ENCODE results near the gene TAOK2. TPM values are rescaled to one million over a fixed set of nuclear protein-coding genes. Genes with fewer than 3 reads are reported as not detected.

The TAOK2 gene
- total and polyA plus RNA-seq, 2 donors from 2014 or later = 19.6 to 54.3 TPM

DNA sequence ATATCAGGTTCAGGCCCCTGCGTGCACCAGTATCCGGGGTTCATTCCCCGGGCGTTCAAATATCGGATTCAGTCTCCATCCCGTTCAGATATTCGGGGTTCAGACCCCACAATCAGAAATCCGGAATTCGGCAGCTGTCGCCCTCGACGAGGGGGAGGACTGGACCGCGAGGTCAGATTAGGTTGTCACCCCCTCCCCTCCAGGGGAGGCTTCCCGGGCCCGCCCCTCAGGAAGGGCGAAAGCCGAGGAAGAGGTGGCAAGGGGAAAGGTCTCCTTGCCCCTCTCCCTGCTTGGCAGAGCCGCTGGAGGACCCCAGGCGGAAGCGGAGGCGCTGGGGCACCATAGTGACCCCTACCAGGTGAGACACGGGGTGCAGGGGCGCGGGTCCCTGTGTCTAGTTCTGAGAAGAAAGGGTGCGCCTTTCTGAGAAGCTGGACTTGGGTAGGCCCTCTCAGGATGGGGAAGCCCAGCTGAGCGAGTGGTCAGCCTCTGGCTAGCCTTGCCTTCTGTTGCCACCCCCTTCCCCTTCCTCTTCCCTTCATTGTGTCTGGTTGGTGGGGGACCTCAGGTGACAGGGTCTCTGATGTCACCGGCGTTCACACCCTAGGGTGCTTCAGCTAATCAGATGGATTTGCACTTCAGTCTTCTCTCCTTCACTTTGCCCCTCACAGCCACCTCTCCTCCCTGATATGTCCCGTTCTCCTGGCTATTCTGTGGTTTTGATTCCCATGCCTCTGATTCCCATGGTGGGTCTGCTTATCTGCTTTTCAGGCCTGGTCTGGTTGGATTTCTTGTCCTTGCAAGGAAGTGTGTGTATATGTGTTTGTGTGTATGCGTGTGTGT is 844 bp downstream of the TAOK2 start:
- peak overlapping the region; percentile 94 for H3K27ac ChIP-seq (ENCODE audit: low read depth in 2 of 2, low read length in 2 of 2)
- FAIRE-seq = no peak
- H3K36me3 ChIP-seq (ENCODE audit: control insufficient read depth in 2 of 3, insufficient read depth in 3 of 3, low read length in 3 of 3) = peaks cover 12 to 21% (median 21%) of the 10 kb centered on the region in 3 donors

DNA sequence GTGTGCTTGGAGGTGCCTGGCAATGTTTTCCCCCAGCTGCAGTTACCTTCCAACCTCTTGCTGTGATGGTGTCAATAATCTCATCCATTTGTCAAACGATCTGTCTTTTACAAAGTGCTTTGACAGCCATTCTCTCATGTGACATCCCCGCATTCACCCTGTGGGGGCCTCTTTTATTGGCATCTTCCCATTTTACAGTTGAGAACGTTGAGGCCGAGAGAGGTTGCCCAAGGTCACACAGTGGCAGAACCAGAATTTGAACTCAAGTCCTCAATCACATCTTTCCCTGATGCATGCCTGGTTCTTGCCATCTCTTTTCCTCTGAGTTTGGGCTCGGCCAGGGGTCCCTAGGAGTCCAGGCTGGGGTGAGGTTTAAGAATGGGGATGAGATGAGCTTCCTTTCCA is 1.5 kb downstream of the TAOK2 start:
- Histone ChIP-seq H3K4me3 (ENCODE audit: low read length in 3 of 3) (peak overlapping the region; percentile 86 to 96 (median 88)), H3K27me3 (ENCODE audit: control insufficient read depth, insufficient read depth, low read length) (no peaks in the 10 kb centered on the region), H3K27ac (ENCODE audit: low read depth in 2 of 2, low read length in 2 of 2) (peak overlapping the region in 1 of 2 donors; percentile 32), H3K9me3 (ENCODE audit: control insufficient read depth in 2 of 3, insufficient read depth in 1 of 3, low read length in 3 of 3) (no peaks in the 10 kb centered on the region), H3K36me3 (ENCODE audit: control insufficient read depth in 2 of 3, insufficient read depth in 3 of 3, low read length in 3 of 3) (peaks cover 13 to 27% (median 23%) of the 10 kb centered on the region in 3 donors), H3K4me1 (ENCODE audit: control insufficient read depth in 2 of 3, insufficient read depth in 2 of 3, low read depth in 1 of 3, low read length in 3 of 3) (peaks cover 3 to 30% (median 14%) of the 10 kb centered on the region in 3 donors), H3K9ac (ENCODE audit: low read length in 3 of 3) (peak overlapping the region; percentile 26 to 93 (median 67))
- FAIRE-seq (no peak), DNase-seq (no peak)
- TF ChIP-seq, protein P1, sequence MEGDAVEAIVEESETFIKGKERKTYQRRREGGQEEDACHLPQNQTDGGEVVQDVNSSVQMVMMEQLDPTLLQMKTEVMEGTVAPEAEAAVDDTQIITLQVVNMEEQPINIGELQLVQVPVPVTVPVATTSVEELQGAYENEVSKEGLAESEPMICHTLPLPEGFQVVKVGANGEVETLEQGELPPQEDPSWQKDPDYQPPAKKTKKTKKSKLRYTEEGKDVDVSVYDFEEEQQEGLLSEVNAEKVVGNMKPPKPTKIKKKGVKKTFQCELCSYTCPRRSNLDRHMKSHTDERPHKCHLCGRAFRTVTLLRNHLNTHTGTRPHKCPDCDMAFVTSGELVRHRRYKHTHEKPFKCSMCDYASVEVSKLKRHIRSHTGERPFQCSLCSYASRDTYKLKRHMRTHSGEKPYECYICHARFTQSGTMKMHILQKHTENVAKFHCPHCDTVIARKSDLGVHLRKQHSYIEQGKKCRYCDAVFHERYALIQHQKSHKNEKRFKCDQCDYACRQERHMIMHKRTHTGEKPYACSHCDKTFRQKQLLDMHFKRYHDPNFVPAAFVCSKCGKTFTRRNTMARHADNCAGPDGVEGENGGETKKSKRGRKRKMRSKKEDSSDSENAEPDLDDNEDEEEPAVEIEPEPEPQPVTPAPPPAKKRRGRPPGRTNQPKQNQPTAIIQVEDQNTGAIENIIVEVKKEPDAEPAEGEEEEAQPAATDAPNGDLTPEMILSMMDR (IDR thresholded peaks at IDR 0.05; ENCODE audit: borderline replicate concordance, extremely low read depth, insufficient read depth) = no peak
- intact Hi-C loops (cut with DNase I) = no loop called here

More for the DNA sequence above, 844 bp downstream of the TAOK2 start:
- intact Hi-C loops (cut with DNase I) = no loop called here
- DNase-seq = peak in 2 of 5 donors; percentile 53 to 70
- H3K9me3 ChIP-seq (ENCODE audit: control insufficient read depth in 2 of 3, insufficient read depth in 1 of 3, low read length in 3 of 3) = no peaks in the 10 kb centered on the region
- peak overlapping the region; percentile 26 to 93 (median 92) for H3K9ac ChIP-seq (ENCODE audit: low read length in 3 of 3)
- TF ChIP-seq, protein P1 (IDR thresholded peaks at IDR 0.05; ENCODE audit: borderline replicate concordance, extremely low read depth, insufficient read depth) = no peak
- H3K4me3 ChIP-seq (ENCODE audit: low read length in 3 of 3) = peak overlapping the region; percentile 86 to 96 (median 88)
- no peaks in the 10 kb centered on the region for H3K27me3 ChIP-seq (ENCODE audit: control insufficient read depth, insufficient read depth, low read length)
- peaks cover 3 to 30% (median 14%) of the 10 kb centered on the region in 3 donors for H3K4me1 ChIP-seq (ENCODE audit: control insufficient read depth in 2 of 3, insufficient read depth in 2 of 3, low read depth in 1 of 3, low read length in 3 of 3)

DNA sequence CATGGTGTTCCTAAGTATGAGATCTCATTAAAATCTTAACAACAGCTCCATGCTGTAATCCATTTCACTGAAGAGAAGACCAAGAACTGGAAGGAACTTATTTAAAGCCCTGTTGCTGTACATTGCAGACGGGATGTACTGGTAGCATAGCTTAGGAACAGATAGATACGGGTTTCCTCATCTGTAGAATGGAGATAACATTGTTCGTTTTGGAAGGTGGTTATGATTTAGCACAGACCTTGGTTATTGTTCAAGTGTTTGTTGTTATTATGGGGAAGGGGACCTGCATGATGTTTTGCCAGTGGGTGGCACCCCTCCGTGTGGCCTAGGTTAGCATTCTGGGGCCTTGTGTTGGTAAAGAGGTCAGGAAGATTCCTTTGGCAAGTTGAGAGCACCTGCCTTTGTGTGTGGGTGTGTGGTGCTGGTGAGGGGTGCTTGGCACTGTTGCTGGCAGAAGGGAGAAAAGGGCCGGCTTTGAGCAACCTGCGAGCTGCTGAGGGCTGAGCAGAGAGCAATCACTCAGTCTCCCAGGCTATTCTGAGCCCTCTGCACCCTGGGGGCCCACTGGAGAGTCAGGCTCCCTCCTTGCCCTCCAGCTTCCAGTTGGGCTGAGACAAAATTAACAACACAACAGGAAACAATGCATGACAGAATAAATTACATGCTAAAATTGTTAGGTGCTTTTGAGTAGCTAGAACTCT is 2.3 kb downstream of the TAOK2 start:
- Histone ChIP-seq H3K9ac (ENCODE audit: low read length in 3 of 3) (peak overlapping the region in 2 of 3 donors; percentile 38 to 93), H3K4me3 (ENCODE audit: low read length in 3 of 3) (peak overlapping the region; percentile 21 to 96 (median 86)), H3K27me3 (ENCODE audit: control insufficient read depth, insufficient read depth, low read length) (no peaks in the 10 kb centered on the region), H3K4me1 (ENCODE audit: control insufficient read depth in 2 of 3, insufficient read depth in 2 of 3, low read depth in 1 of 3, low read length in 3 of 3) (peaks cover 3 to 30% (median 14%) of the 10 kb centered on the region in 3 donors), H3K36me3 (ENCODE audit: control insufficient read depth in 2 of 3, insufficient read depth in 3 of 3, low read length in 3 of 3) (peaks cover 15 to 35% (median 27%) of the 10 kb centered on the region in 3 donors), H3K9me3 (ENCODE audit: control insufficient read depth in 2 of 3, insufficient read depth in 1 of 3, low read length in 3 of 3) (no peaks in the 10 kb centered on the region), H3K27ac (ENCODE audit: low read depth in 2 of 2, low read length in 2 of 2) (peak overlapping the region in 1 of 2 donors; percentile 32)
- FAIRE-seq = no peak
- TF ChIP-seq, protein P1 (IDR thresholded peaks at IDR 0.05; ENCODE audit: borderline replicate concordance, extremely low read depth, insufficient read depth) = no peak
- intact Hi-C loops (cut with DNase I) = no loop called here
- no peak for DNase-seq
